Measurements from ENCODE around the gene RAPGEF6.

DNA sequence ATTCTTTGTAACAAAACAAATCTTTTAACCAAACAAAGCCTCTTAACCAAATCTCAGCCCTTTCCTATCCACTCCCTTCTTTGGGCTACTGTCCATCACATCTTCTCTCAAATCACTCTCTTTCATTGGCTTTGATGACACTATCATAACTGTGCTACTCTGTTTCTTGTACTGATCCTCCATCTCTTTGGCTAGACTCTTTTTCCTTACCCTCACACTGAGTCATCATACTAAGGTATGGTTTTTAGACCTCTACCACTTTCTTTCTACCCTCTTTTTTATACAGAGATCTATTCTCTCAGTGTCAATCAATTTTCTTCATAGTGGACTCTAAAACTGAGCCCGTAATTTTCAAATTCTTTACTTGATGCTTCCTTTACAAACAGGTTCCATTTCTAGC lies 174.9 kb downstream of the RAPGEF6 start:
- TF ChIP-seq POLR2A (IDR thresholded peaks at IDR 0.05) = no peak
- TF ChIP-seq, protein P1, sequence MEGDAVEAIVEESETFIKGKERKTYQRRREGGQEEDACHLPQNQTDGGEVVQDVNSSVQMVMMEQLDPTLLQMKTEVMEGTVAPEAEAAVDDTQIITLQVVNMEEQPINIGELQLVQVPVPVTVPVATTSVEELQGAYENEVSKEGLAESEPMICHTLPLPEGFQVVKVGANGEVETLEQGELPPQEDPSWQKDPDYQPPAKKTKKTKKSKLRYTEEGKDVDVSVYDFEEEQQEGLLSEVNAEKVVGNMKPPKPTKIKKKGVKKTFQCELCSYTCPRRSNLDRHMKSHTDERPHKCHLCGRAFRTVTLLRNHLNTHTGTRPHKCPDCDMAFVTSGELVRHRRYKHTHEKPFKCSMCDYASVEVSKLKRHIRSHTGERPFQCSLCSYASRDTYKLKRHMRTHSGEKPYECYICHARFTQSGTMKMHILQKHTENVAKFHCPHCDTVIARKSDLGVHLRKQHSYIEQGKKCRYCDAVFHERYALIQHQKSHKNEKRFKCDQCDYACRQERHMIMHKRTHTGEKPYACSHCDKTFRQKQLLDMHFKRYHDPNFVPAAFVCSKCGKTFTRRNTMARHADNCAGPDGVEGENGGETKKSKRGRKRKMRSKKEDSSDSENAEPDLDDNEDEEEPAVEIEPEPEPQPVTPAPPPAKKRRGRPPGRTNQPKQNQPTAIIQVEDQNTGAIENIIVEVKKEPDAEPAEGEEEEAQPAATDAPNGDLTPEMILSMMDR (IDR thresholded peaks at IDR 0.05) = no peak

All from adrenal gland (tissue), 5 donors.